Ovary (tissue), 9 donors: ENCODE results near the gene OCA2. TPM values are rescaled to one million over a fixed set of nuclear protein-coding genes. Genes with fewer than 3 reads are reported as not detected.

Experiments used
- DNase-seq, 5 donors: peaks; one replicate each; pipeline ENCODE4 v3.0.0-alpha.2; 2019 to 2020
- H3K27ac ChIP-seq, 2 donors: fragments of 200-600 bp; one replicate each; pipeline versions ENCODE4 v1.5.1 to v1.8.0; 2019 to 2022
- H3K27me3 ChIP-seq: fragments of 200-600 bp; one replicate; pipeline ENCODE4 v1.8.0; 2022
- H3K36me3 ChIP-seq: fragments of 200-600 bp; sonication (generic); one replicate; pipeline ENCODE4 v1.5.1; 2019
- H3K4me1 ChIP-seq: one replicate; pipeline ENCODE4 v1.8.1; 2013; ENCODE audit warnings: mild to moderate bottlenecking, moderate library complexity; ENCODE audit not compliant: insufficient read depth
- H3K4me3 ChIP-seq: fragments of 200-600 bp; sonication (generic); one replicate; pipeline ENCODE4 v1.5.1; 2017
- H3K9me3 ChIP-seq, 2 donors: fragments of 200-600 bp in 1 of 2; sonication (generic) in 1 of 2; one replicate each; pipeline versions ENCODE4 v1.5.1 to v1.8.1; 2013 to 2019; ENCODE audit warnings: mild to moderate bottlenecking in 1 of 2, moderate library complexity in 1 of 2
- EP300 ChIP-seq: sonication (generic); formaldehyde crosslinking; IDR thresholded peaks from one replicate; pipeline ENCODE4 v1.6.1; 2017; ENCODE audit warnings: antibody characterized with exemption
- POLR2A ChIP-seq: fragments of 450-650 bp; IDR thresholded peaks from one replicate; pipeline ENCODE4 v1.6.1; 2017; ENCODE audit warnings: antibody characterized with exemption, mild to moderate bottlenecking, moderate library complexity
- WGBS, 3 donors: extraction: QIAGEN DNeasy Blood & Tissue Kit in 1 of 3; methylation state at CpG; one replicate each; pipeline versions ENCODE4 v1.1.5 to v1.1.7; 2013 to 2017; 5-methylcytosine and 5-hydroxymethylcytosine counted together
- intact Hi-C, 4 donors: fragments of 100-400 bp; cut with DNase I; formaldehyde crosslinking; loops; one replicate each; pipeline versions ENCODE4 v1.11.0 to v1.15.1; 2022 to 2023
- polyA plus RNA-seq, 2 donors: library from polyadenylated mRNA; stranded (reverse); fragments of 200-250 nt in 1 of 2; fragments of 350-450 nt in 1 of 2; fragmentation: Illumina TruSeq in 1 of 2; extraction: RNeasy Lipid Tissue Mini Kit (QIAGEN cat#74804) in 1 of 2; gene quantifications; one replicate each; pipeline ENCODE4 v1.2.3, GENCODE V29; 2013 to 2014
- total RNA-seq, 7 donors: library from RNA; depleted of rRNA in 2 of 7; stranded (reverse); fragments of >200 nt in 2 of 7; fragmentation: NEBNext Ultra II Directional in 3 of 7; extraction: Animal tissue kit (Norgen Biotek cat#: 25700) in 3 of 7; gene quantifications; one replicate each; pipeline versions ENCODE4 v1.1.0 to v1.2.4, GENCODE V29; 2016 to 2023
- TF ChIP-seq, protein P1 (sequence below), 3 donors: fragments of 450-650 bp in 2 of 3; fragments of 200-600 bp in 1 of 3; IDR thresholded peaks; one replicate each; pipeline versions ENCODE4 v1.5.1 to v1.8.0; 2016 to 2022; ENCODE audit warnings: antibody characterized with exemption in 3 of 3, mild to moderate bottlenecking in 1 of 3
- donor health status: DM: no; HTN: no; CAD: no; lungs with moderate emphysema.
- donor health status: DM: no; HTN: no; CAD: no.
- donor health status: Bipolar disorder and iron deficiency.
- donor health status: DM: yes; HTN: yes; CAD: no.
- donor health status: DM: no; HTN: no; CAD: no.
- donor health status: DM: yes; HTN: yes; CAD: no.

The OCA2 gene
- total and polyA plus RNA-seq, 9 donors: 0.31 to 3.5 (median 0.68) TPM; not detected in 1

DNA sequence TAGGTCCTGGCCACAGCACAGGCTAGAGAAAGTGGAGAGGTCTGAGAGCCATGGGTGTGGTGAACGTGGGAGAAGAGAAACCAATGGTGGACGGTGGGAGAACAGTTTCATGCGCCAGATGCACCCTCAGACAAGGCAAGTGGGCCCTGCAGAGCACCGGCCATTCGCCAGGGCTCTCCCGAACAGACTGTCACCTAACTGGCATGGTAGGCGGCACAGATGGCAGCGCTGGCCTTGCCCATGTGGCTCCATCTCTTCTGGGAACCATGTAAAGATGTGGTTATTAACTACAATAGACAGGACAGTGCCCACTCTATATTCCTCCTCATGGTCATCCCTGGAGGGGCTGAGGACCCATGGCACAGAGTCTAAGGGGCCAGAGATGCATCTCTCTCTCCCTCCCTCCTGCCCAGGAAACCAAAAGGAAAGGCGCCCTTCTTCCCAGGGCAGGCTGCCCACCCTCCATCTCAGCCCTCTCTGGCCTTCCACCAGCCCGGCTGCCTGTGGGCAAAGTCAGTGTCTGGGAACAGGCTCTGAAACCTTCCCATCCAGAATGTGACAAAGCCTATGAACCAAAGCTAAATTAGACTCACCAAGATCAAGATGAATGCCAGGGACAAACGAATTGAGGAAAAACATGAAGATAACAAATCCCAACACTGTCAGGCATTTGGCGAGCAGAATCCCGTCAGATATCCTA is 147.8 kb downstream of the OCA2 start:
- Histone ChIP-seq H3K4me3 (no peak overlapping the region), H3K4me1 (no peaks in the 10 kb centered on the region), H3K9me3 (no peaks in the 10 kb centered on the region), H3K36me3 (no peaks in the 10 kb centered on the region), H3K27ac (no peak overlapping the region), H3K27me3 (no peaks in the 10 kb centered on the region)
- 79 to 83% (median 80%) methylated on average over 13 of the region's 13 CpGs for WGBS, 3 donors
- intact Hi-C loops: no loop called here
- DNase-seq: no peak
- TF ChIP-seq EP300: no peak
- no peak for TF ChIP-seq POLR2A
- TF ChIP-seq, protein P1, sequence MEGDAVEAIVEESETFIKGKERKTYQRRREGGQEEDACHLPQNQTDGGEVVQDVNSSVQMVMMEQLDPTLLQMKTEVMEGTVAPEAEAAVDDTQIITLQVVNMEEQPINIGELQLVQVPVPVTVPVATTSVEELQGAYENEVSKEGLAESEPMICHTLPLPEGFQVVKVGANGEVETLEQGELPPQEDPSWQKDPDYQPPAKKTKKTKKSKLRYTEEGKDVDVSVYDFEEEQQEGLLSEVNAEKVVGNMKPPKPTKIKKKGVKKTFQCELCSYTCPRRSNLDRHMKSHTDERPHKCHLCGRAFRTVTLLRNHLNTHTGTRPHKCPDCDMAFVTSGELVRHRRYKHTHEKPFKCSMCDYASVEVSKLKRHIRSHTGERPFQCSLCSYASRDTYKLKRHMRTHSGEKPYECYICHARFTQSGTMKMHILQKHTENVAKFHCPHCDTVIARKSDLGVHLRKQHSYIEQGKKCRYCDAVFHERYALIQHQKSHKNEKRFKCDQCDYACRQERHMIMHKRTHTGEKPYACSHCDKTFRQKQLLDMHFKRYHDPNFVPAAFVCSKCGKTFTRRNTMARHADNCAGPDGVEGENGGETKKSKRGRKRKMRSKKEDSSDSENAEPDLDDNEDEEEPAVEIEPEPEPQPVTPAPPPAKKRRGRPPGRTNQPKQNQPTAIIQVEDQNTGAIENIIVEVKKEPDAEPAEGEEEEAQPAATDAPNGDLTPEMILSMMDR (IDR thresholded peaks at IDR 0.05): no peak

DNA sequence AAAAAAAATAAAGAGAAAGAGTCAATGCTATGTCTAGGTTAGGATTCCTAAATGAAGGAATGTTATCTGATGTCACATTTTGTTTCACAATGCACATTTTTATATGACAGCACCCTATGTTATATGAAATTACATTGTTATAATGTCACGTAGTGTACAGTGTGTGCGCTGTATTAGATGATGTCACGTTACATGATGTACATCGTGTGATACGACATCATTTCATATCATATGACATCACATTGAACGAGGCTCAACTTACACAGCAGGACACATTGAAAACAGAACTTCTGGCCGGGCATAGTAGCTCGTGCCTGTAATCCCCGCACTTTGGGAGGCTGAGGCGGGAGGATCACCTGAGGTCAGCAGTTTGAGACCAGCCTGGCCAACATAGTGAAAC is 150.0 kb downstream of the OCA2 start:
- TF ChIP-seq POLR2A (no peak), EP300 (no peak)
- TF ChIP-seq, protein P1 (IDR thresholded peaks at IDR 0.05): no peak
- no peaks in the 10 kb centered on the region for H3K36me3 ChIP-seq
- H3K9me3 ChIP-seq: no peaks in the 10 kb centered on the region
- no peak for DNase-seq
- H3K4me1 ChIP-seq: no peaks in the 10 kb centered on the region
- H3K27ac ChIP-seq: no peak overlapping the region
- H3K27me3 ChIP-seq: no peaks in the 10 kb centered on the region
- no peak overlapping the region for H3K4me3 ChIP-seq
- WGBS, 3 donors: 91 to 95% (median 93%) methylated on average over 10 of the region's 10 CpGs
- intact Hi-C loops: no loop called here

DNA sequence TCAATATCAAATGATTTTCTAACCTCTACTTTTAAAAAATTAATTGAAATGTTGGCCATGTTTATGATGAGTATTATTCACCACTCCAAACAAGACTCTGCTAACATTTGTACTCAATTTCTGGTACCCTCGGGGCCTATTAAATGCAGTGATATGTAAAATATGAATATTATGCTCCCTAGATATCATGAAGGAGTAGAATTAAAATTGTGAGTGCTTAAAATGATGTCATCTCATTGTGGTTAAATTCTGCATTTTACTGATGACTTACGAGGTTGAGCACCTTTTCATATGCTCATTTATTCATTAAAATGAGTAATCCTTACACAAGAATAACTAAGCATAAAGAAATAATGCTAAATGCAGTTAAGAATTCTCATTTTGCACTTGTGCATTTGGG is 159.9 kb downstream of the OCA2 start:
- no peak overlapping the region for H3K4me3 ChIP-seq
- TF ChIP-seq, protein P1 (IDR thresholded peaks at IDR 0.05): no peak
- TF ChIP-seq POLR2A: no peak
- no peak for TF ChIP-seq EP300
- no peaks in the 10 kb centered on the region for H3K27me3 ChIP-seq
- DNase-seq: no peak
- H3K4me1 ChIP-seq: no peaks in the 10 kb centered on the region
- no peak overlapping the region for H3K27ac ChIP-seq
- H3K9me3 ChIP-seq: no peaks in the 10 kb centered on the region
- WGBS, 3 donors: 82 to 91% (median 82%) methylated on average over 2 of the region's 2 CpGs
- no peaks in the 10 kb centered on the region for H3K36me3 ChIP-seq
- intact Hi-C loops: no loop called here

DNA sequence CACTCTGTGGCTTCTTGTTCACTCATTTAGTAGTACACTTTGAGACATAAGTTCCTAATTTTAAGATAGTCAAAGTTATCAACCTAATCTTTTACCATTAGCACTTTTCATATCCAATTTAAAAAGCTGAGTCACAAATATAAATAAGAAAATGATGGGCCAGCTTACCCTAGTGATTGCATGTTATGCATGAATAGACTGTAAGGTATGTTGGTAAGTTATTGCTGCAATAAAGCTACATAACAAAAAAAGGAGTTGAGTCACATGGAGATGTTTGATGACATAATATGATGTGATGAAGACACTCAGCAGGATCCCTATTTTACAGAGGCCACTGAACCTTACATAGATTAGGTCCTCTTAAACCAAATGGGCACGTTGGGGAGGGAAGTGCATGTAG is 161.3 kb downstream of the OCA2 start:
- 44 to 63% (median 56%) methylated on average over 1 of the region's 1 CpG for WGBS, 3 donors

More for the DNA sequence above, 161.3 kb downstream of the OCA2 start:
- TF ChIP-seq, protein P1 (IDR thresholded peaks at IDR 0.05): no peak
- no peak for TF ChIP-seq EP300
- TF ChIP-seq POLR2A: no peak
- no peak overlapping the region for H3K27ac ChIP-seq
- no peak for DNase-seq
- no peaks in the 10 kb centered on the region for H3K27me3 ChIP-seq
- H3K9me3 ChIP-seq: no peaks in the 10 kb centered on the region
- intact Hi-C loops: no loop called here
- no peaks in the 10 kb centered on the region for H3K36me3 ChIP-seq
- no peaks in the 10 kb centered on the region for H3K4me1 ChIP-seq
- H3K4me3 ChIP-seq: no peak overlapping the region
